OCI-LY1 (cell line): ENCODE results near the gene PTPRD.

Experiments
- CTCF ChIP-seq: fragments of 200-600 bp; sonication (generic), shearing (Covaris generic); IDR thresholded peaks from 2 replicates; pipeline ENCODE4 v1.5.1; 2017; ENCODE audit warnings: mild to moderate bottlenecking, antibody characterized with exemption, low read length, moderate library complexity, mixed read lengths
- EZH2 ChIP-seq: fragments of 200-600 bp; sonication (generic), shearing (Covaris generic); IDR thresholded peaks from 2 replicates; pipeline ENCODE4 v1.8.0; 2017; ENCODE audit warnings: borderline replicate concordance, mixed run types, mild to moderate bottlenecking, antibody characterized with exemption, low read length, moderate library complexity, mixed read lengths

DNA sequence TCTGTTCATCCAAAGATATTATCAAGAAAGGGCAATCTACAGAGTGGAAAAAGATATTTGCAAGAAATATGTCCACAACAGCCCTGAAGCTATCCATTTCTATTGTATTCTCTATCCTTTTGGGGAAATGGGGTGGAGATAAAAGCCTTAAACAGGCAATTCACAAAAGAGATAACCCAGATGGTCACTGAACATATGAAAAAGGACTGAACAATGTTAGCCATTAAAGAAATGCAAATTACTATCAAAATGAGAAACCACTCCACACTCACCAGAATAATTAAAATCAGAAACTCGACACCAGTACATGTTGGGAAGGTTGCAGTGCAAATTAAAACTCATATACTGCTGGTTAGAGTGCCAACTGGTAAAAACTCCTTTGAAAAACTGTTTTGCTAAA is 1858.1 kb downstream of the PTPRD start:
- TF ChIP-seq CTCF (no peak), EZH2 (no peak)
